H54 (cell line): ENCODE results near the gene GANC.
A peak's percentile ranks its signal among the peaks of the same experiment; 100 is the strongest.

Experiments
- DNase-seq: peaks from one replicate; pipeline ENCODE4 v3.0.0; 2011; ENCODE audit warnings: low spot score, mixed read lengths; ENCODE audit not compliant: insufficient read length
- FAIRE-seq: peaks from 3 replicates; lab custom pipeline; 2011; peaks lifted over from hg19 to GRCh38; lab: Jason Lieb, UNC
- POLR2A ChIP-seq: IDR thresholded peaks from 2 replicates; pipeline ENCODE4 v1.6.1; 2011; ENCODE audit warnings: low read depth, mild to moderate bottlenecking, low read length

GANC gene

GRCh38 chr15:42364529-42364928 lies 91.5 kb downstream of the GANC start:
- DNase-seq (no peak), FAIRE-seq (no peak)
- no peak for TF ChIP-seq POLR2A

- no peak for DNase-seq
These were observed 93.0 kb downstream of the GANC start for GRCh38 chr15:42365921-42366550.

GRCh38 chr15:42367041-42367440 lies 94.0 kb downstream of the GANC start:
- FAIRE-seq (no peak), DNase-seq (no peak)
- TF ChIP-seq POLR2A: no peak

More at GRCh38 chr15:42365921-42366550, 93.0 kb downstream of the GANC start:
- no peak for FAIRE-seq
- no peak for TF ChIP-seq POLR2A

GRCh38 chr15:42368096-42368495 lies 95.1 kb downstream of the GANC start:
- TF ChIP-seq POLR2A: no peak
- DNase-seq: no peak
- FAIRE-seq: no peak

- no peak for FAIRE-seq
- DNase-seq: no peak
- TF ChIP-seq POLR2A: no peak
These were observed 98.1 kb downstream of the GANC start for GRCh38 chr15:42371096-42371495.

- FAIRE-seq: no peak
- no peak for DNase-seq
- no peak for TF ChIP-seq POLR2A
These were observed 100.3 kb downstream of the GANC start for GRCh38 chr15:42373274-42373673.

- FAIRE-seq: no peak
- DNase-seq: no peak
- no peak for TF ChIP-seq POLR2A
These were observed 100.9 kb downstream of the GANC start for GRCh38 chr15:42373936-42374335.

GRCh38 chr15:42374810-42375209 lies 101.8 kb downstream of the GANC start:
- DNase-seq (no peak), FAIRE-seq (no peak)
- TF ChIP-seq POLR2A: no peak

GRCh38 chr15:42375252-42375651 lies 102.3 kb downstream of the GANC start:
- DNase-seq (no peak), FAIRE-seq (no peak)
- TF ChIP-seq POLR2A: no peak

GRCh38 chr15:42375941-42376340 lies 102.9 kb downstream of the GANC start:
- DNase-seq: no peak
- FAIRE-seq: no peak
- TF ChIP-seq POLR2A: no peak

GRCh38 chr15:42378011-42378410 lies 105.0 kb downstream of the GANC start:
- TF ChIP-seq POLR2A: no peak
- FAIRE-seq (no peak), DNase-seq (no peak)

GRCh38 chr15:42384597-42384996 lies 111.6 kb downstream of the GANC start:
- TF ChIP-seq POLR2A: no peak
- DNase-seq: no peak
- FAIRE-seq: no peak

GRCh38 chr15:42385206-42385979 lies 112.4 kb downstream of the GANC start:
- peak; percentile 83 for FAIRE-seq

GRCh38 chr15:42385980-42386700 lies 113.1 kb downstream of the GANC start:
- DNase-seq (no peak), FAIRE-seq (no peak)
- TF ChIP-seq POLR2A: no peak

More at GRCh38 chr15:42385206-42385979, 112.4 kb downstream of the GANC start:
- peak; percentile 68 for DNase-seq
- no peak for TF ChIP-seq POLR2A
